Stimulated activated CD4-positive, alpha-beta T cell treated with anti-CD3 and anti-CD28 coated beads, TNF-alpha, amount 100 ng/mL, for 4 hours (primary cell): Measurements from ENCODE around the gene AOAH.
"Not testable (repeated sequence)": the region's sequence is repeated elsewhere in the genome, so short reads cannot be mapped to it uniquely, and the experiment has no call there.

Source experiments
- DNase-seq, 3 experiments: peaks; one replicate each; pipeline ENCODE4 v3.0.0-alpha.2; 2020; ENCODE audit warnings: low read depth in 3 of 3

Gene AOAH

GRCh38 chr7:36736090-36736898 is 12.0 kb upstream of the AOAH start:
- no peak for DNase-seq

- DNase-seq = no peak
Measured at GRCh38 chr7:36735172-36735571, 10.9 kb upstream of the AOAH start.

GRCh38 chr7:36734731-36735130 is 10.4 kb upstream of the AOAH start:
- DNase-seq = no peak

GRCh38 chr7:36733411-36733810 is 9.1 kb upstream of the AOAH start:
- DNase-seq = no peak

GRCh38 chr7:36732806-36733205 is 8.5 kb upstream of the AOAH start:
- no peak for DNase-seq

- no peak for DNase-seq
Measured at GRCh38 chr7:36730046-36730445, 5.8 kb upstream of the AOAH start.

- no peak for DNase-seq
Measured at GRCh38 chr7:36728143-36728542, 3.8 kb upstream of the AOAH start.

GRCh38 chr7:36726806-36727503 is 2.7 kb upstream of the AOAH start:
- no peak for DNase-seq

- DNase-seq = no peak
Measured at GRCh38 chr7:36726311-36726710, 2.0 kb upstream of the AOAH start.

- DNase-seq = no peak
Measured at GRCh38 chr7:36724996-36725395, 702 bp upstream of the AOAH start.

- no peak for DNase-seq
Measured at GRCh38 chr7:36723291-36723690, 1.0 kb downstream of the AOAH start.

GRCh38 chr7:36719083-36719632 is 5.1 kb downstream of the AOAH start:
- no peak for DNase-seq

- no peak for DNase-seq
Measured at GRCh38 chr7:36717586-36717985, 6.7 kb downstream of the AOAH start.

- DNase-seq = not testable (repeated sequence)
Measured at GRCh38 chr7:36716802-36717201, 7.5 kb downstream of the AOAH start.

- DNase-seq = no peak
Measured at GRCh38 chr7:36712015-36712414, 12.3 kb downstream of the AOAH start.

GRCh38 chr7:36711256-36711655 is 13.0 kb downstream of the AOAH start:
- DNase-seq = no peak

- DNase-seq = no peak
Measured at GRCh38 chr7:36710186-36710791, 14.0 kb downstream of the AOAH start.

- no peak for DNase-seq
Measured at GRCh38 chr7:36708767-36709166, 15.5 kb downstream of the AOAH start.

GRCh38 chr7:36707898-36708297 is 16.4 kb downstream of the AOAH start:
- no peak for DNase-seq

- DNase-seq = no peak
Measured at GRCh38 chr7:36707465-36707864, 16.8 kb downstream of the AOAH start.

- DNase-seq = not testable (repeated sequence)
Measured at GRCh38 chr7:36703860-36704259, 20.4 kb downstream of the AOAH start.

GRCh38 chr7:36692456-36692855 is 31.8 kb downstream of the AOAH start:
- no peak for DNase-seq

- no peak for DNase-seq
Measured at GRCh38 chr7:36691983-36692382, 32.3 kb downstream of the AOAH start.
